HFF-Myc (cell line): ENCODE measurements around the gene FAM3D.
"Not testable (repeated sequence)": the region's sequence is repeated elsewhere in the genome, so short reads cannot be mapped to it uniquely, and the experiment has no call there.

ENCODE experiments used
- DNase-seq: peaks from one replicate; pipeline ENCODE4 v3.0.0-alpha.2; 2011; ENCODE audit warnings: low read depth; ENCODE audit errors: extremely low read depth
- H3K4me3 ChIP-seq: replicated peaks from 2 replicates; pipeline ENCODE4 v1.5.1; 2011; ENCODE audit warnings: low read depth, mild to moderate bottlenecking, control low read depth, low read length
- CTCF ChIP-seq: IDR thresholded peaks from 2 replicates; pipeline ENCODE4 v1.5.1; 2012; ENCODE audit warnings: mild to moderate bottlenecking, low read depth, low read length, control low read depth; ENCODE audit errors: missing control alignments

Gene FAM3D

GRCh38 chr3:58679446-58679845 lies 12.9 kb upstream of the FAM3D start:
- no peak for TF ChIP-seq CTCF
- no peak overlapping the region for H3K4me3 ChIP-seq
- DNase-seq: no peak

- DNase-seq, H3K4me3 ChIP-seq: not testable (repeated sequence)
These were observed 11.8 kb upstream of the FAM3D start for GRCh38 chr3:58678177-58678970.

GRCh38 chr3:58672880-58673279 lies 6.3 kb upstream of the FAM3D start:
- no peak for TF ChIP-seq CTCF
- H3K4me3 ChIP-seq: no peak overlapping the region
- no peak for DNase-seq

- H3K4me3 ChIP-seq: no peak overlapping the region
- no peak for TF ChIP-seq CTCF
- DNase-seq: no peak
These were observed 5.9 kb upstream of the FAM3D start for GRCh38 chr3:58672451-58672850.

GRCh38 chr3:58670506-58671135 lies 4.0 kb upstream of the FAM3D start:
- DNase-seq: no peak
- no peak overlapping the region for H3K4me3 ChIP-seq
- TF ChIP-seq CTCF: no peak

GRCh38 chr3:58668247-58668646 lies 1.7 kb upstream of the FAM3D start:
- no peak for DNase-seq
- no peak overlapping the region for H3K4me3 ChIP-seq
- no peak for TF ChIP-seq CTCF

GRCh38 chr3:58667704-58668103 lies 1.1 kb upstream of the FAM3D start:
- DNase-seq: no peak
- TF ChIP-seq CTCF: no peak
- no peak overlapping the region for H3K4me3 ChIP-seq
